ENCODE results near the gene HAS3.

The HAS3 gene

DNA sequence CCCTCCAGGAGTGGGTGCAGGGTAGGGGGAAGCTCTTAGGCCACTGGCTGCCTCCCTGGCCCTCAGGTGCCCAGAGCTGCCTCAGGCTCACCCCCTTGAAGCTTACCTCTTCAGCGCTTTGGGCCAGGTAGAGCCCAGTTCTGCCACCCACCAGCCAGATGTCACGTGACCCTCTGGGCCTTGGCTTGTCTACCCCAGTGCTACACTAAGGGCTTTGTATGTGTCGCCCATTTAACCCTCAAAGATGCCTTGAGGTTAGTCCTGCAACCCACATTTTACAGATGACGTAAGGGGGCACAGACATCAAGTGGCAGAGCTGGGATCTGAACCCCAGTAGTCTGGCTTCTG lies 3.4 kb downstream of the HAS3 start:
- TF ChIP-seq, protein P1, sequence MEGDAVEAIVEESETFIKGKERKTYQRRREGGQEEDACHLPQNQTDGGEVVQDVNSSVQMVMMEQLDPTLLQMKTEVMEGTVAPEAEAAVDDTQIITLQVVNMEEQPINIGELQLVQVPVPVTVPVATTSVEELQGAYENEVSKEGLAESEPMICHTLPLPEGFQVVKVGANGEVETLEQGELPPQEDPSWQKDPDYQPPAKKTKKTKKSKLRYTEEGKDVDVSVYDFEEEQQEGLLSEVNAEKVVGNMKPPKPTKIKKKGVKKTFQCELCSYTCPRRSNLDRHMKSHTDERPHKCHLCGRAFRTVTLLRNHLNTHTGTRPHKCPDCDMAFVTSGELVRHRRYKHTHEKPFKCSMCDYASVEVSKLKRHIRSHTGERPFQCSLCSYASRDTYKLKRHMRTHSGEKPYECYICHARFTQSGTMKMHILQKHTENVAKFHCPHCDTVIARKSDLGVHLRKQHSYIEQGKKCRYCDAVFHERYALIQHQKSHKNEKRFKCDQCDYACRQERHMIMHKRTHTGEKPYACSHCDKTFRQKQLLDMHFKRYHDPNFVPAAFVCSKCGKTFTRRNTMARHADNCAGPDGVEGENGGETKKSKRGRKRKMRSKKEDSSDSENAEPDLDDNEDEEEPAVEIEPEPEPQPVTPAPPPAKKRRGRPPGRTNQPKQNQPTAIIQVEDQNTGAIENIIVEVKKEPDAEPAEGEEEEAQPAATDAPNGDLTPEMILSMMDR (IDR thresholded peaks at IDR 0.05; ENCODE audit: extremely low read depth, missing control alignments) = no peak
- no peak for DNase-seq (ENCODE audit: low spot score)

DNA sequence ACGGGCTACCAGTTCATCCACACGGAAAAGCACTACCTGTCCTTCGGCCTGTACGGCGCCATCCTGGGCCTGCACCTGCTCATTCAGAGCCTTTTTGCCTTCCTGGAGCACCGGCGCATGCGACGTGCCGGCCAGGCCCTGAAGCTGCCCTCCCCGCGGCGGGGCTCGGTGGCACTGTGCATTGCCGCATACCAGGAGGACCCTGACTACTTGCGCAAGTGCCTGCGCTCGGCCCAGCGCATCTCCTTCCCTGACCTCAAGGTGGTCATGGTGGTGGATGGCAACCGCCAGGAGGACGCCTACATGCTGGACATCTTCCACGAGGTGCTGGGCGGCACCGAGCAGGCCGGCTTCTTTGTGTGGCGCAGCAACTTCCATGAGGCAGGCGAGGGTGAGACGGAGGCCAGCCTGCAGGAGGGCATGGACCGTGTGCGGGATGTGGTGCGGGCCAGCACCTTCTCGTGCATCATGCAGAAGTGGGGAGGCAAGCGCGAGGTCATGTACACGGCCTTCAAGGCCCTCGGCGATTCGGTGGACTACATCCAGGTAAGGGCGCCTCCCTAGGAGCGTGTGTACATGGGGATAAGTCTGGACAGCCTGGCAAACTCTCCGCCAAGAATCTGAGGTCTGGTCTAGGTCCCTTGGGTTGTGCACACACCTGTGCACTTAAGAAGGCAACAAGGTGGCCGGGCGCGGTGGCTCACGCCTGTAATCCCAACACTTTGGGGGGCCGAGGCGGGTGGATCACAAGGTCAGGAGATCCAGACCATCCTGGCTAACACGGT lies 4.2 kb downstream of the HAS3 start:
- DNase-seq (ENCODE audit: low spot score) = no peak
- TF ChIP-seq, protein P1 (IDR thresholded peaks at IDR 0.05; ENCODE audit: extremely low read depth, missing control alignments) = no peak

DNA sequence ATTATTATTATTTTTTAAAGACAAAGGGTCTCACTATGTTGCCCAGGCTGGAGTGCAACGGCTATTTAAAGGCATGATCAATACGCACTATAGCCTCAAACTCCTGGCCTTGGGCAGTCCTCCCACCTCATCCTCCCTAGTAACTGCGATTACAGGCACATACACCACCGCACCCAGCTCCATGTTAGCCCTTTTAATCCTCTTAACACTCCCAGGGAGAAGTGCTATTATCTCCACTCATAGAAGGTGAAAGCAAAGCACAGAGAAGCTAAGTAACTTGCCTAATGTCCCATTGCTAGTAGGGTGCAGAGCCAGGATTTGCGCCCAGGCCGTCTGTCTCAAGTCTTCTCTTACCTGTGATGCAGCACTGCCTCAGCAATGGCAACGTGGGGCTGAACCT lies 5.0 kb downstream of the HAS3 start:
- DNase-seq (ENCODE audit: low spot score) = no peak
- TF ChIP-seq, protein P1 (IDR thresholded peaks at IDR 0.05; ENCODE audit: extremely low read depth, missing control alignments) = no peak

DNA sequence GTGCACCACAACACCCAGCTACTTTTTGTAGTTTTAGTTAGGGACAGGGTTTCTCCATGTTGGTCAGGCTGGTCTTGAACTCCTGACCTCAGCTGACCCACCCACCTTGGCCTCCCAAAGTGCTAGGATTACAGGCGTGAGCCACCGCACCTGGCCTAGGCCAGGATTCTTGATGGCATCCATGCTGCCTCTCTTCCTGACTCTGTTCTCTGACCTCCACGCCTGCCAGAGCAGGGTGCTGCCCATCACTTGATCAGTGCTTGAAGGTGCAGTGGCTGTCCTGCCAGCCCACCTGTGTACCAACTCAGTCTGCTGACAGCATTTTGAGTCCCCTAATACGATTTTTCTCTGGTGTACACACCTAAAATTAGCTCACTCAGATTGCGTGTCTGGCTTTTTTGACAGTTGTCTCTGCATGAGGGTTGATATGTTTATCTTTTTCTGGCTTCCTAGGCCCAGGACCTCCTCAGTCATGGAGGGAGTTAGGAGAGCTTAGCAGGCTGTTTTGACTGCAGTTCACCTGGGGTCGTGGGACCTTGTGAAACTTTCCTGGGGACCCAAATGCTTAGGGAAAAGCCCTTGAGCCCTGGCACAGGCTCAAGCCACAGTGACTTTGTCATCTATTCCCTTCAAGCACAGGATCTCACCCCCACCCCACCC lies 5.9 kb downstream of the HAS3 start:
- DNase-seq (ENCODE audit: low spot score) = no peak
- TF ChIP-seq, protein P1 (IDR thresholded peaks at IDR 0.05; ENCODE audit: extremely low read depth, missing control alignments) = no peak

DNA sequence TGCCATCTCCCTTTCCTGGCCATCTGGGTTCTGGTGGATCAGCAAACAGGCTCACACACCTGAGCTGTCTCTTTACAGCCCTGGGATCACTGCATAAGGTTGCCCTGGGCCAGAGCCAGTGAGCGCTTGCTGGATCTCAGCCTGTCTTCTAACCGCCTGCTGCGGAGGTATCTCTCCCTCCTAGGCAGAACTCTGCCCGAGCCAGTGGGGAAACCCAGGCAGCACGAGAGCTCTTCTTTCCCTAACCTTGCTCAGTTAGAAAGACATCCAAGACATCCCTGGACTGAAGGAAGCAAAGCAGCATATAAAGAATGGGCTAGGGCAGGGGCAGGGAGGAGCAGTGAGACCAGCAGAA lies 6.4 kb downstream of the HAS3 start:
- DNase-seq (ENCODE audit: low spot score) = no peak
- TF ChIP-seq, protein P1 (IDR thresholded peaks at IDR 0.05; ENCODE audit: extremely low read depth, missing control alignments) = no peak

DNA sequence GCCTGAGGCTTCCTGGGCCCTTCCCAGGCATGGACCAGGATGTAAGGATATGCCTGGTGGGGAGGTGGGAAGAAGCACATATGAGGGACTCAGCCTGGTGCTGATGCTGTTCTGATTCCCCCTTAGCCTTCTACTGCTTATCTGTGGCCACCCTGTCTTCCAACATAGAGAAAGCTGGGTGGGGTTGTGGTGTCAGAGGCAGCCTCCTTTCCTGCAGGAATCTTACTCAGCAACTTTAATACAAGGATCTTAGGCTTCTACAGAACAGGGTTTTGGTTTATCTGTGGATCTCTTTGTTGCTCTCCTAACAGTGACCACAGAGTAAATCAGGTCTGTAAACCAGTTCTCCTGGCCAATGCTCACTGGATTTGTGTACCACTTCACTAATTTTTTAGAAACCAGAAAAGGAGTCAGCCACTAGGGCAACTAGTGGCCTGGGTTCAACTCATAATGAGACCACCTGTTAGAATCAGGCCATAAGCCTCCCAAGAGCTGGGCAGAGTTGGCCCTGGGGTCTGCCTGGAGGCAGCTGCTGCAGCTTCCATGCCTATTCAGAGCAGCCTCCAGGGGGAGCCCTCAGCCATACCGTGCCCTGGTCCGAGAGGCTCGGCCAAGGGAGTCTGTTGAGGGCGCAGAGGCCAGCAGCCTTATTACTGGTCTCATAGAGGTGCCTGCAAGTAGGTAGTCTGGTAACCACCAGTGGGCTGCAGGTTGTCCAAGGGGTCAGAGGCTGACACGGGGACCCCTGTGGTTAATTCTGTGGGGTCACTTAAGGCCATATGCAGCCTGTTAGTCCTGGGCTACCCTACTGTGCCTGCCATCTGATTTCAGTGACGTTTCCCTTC lies 7.1 kb downstream of the HAS3 start:
- DNase-seq (ENCODE audit: low spot score) = peak; percentile 81
- TF ChIP-seq, protein P1 (IDR thresholded peaks at IDR 0.05; ENCODE audit: extremely low read depth, missing control alignments) = peak; percentile 79

DNA sequence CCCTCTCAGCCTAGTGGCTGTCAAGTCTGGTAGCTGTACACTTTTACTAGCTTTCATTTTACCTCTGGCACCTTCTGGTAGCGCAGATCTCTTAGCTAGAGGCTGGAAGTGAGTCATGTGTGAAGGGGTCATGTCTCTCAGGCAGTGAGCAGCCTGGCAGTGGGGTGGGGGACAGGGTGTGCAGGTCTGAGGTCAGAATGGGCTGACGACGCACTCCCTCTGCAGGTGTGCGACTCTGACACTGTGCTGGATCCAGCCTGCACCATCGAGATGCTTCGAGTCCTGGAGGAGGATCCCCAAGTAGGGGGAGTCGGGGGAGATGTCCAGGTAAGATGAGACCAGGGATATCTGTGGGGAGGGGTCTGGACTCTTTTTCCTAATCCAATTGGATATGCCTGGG lies 7.8 kb downstream of the HAS3 start:
- TF ChIP-seq, protein P1 (IDR thresholded peaks at IDR 0.05; ENCODE audit: extremely low read depth, missing control alignments) = no peak
- DNase-seq (ENCODE audit: low spot score) = no peak

Data from GM20000 (cell line).